Measurements from ENCODE around the gene ADRA2C. TPM values are rescaled to one million over a fixed set of nuclear protein-coding genes. Genes with fewer than 3 reads are reported as not detected.
"Not testable (repeated sequence)": the region's sequence is repeated elsewhere in the genome, so short reads cannot be mapped to it uniquely, and the experiment has no call there.

Gene ADRA2C
- total and polyA plus RNA-seq, 4 experiments from 2014 or later, result not detected

GRCh38 chr4:3813151-3814052, 47.2 kb downstream of the ADRA2C start:
- H3K4me3 Mint-ChIP-seq, result no peak overlapping the region
- POLR2A ChIA-PET (ENCODE audit: partially characterized antibody), result no interaction called here

DNA sequence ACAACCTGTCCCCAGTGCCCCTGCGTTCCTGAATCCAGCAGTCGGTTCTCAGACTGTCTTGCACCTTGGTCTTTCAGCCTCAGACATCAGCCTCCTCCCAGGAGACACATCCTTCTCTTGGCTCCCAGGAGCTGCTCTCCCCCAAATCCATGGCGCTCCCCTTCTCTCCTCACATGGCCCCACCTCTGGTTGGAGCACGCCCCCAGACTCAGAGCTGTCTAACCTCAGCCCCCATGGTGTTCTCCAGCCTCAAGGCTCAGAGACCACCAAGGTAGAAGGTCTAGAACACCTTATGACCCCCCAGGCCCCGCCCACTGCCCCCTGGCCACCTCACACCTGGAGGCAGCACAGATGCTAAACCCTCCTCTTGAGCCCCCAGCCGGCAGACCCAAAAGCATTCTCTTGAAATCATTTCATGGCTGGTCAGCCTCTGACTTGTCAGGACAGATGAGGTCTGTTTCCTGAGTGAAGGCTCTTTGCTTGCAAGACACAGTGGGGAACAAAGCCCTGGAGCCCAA, 47.9 kb downstream of the ADRA2C start:
- Mint-ChIP-seq H3K27me3 (peaks cover 4 to 6% of the 10 kb centered on the region in 2 donors), H3K4me1 (no peaks in the 10 kb centered on the region), H3K36me3 (no peaks in the 10 kb centered on the region), H3K4me3 (no peak overlapping the region), H3K27ac (no peak overlapping the region), H3K9me3 (no peaks in the 10 kb centered on the region)
- H3K36me3 ChIP-seq (ENCODE audit: insufficient read depth, low read length), result no peaks in the 10 kb centered on the region
- H3K4me1 ChIP-seq (ENCODE audit: insufficient read depth, low read length), result no peaks in the 10 kb centered on the region
- no peaks in the 10 kb centered on the region for H3K9me3 ChIP-seq (ENCODE audit: control insufficient read depth in 1 of 2, low read length in 2 of 2)
- DNase-seq, result no peak
- no peak overlapping the region for H3K27ac ChIP-seq (ENCODE audit: low read depth, low read length)
- POLR2A ChIA-PET (ENCODE audit: partially characterized antibody), result no interaction called here
- H3K27me3 ChIP-seq (ENCODE audit: insufficient read depth, low read length), result no peaks in the 10 kb centered on the region
- CTCF ChIA-PET (ENCODE audit: partially characterized antibody), result no interaction called here
- intact Hi-C loops (cut with micrococcal nuclease), result no loop called here
- no peak overlapping the region for H3K4me3 ChIP-seq (ENCODE audit: low read length in 2 of 2)

More at GRCh38 chr4:3813151-3814052, 47.2 kb downstream of the ADRA2C start:
- Mint-ChIP-seq H3K4me1 (no peaks in the 10 kb centered on the region), H3K36me3 (no peaks in the 10 kb centered on the region), H3K9me3 (no peaks in the 10 kb centered on the region), H3K27ac (no peak overlapping the region), H3K27me3 (peaks cover 5 to 11% of the 10 kb centered on the region in 2 donors)
- DNase-seq, result no peak
- CTCF ChIA-PET (ENCODE audit: partially characterized antibody), result no interaction called here
- H3K36me3 ChIP-seq (ENCODE audit: insufficient read depth, low read length), result no peaks in the 10 kb centered on the region
- H3K9me3 ChIP-seq (ENCODE audit: control insufficient read depth in 1 of 2, low read length in 2 of 2), result no peaks in the 10 kb centered on the region
- H3K4me3 ChIP-seq (ENCODE audit: low read length in 2 of 2), result no peak overlapping the region
- no peak overlapping the region for H3K27ac ChIP-seq (ENCODE audit: low read depth, low read length)
- intact Hi-C loops (cut with micrococcal nuclease), result no loop called here
- H3K4me1 ChIP-seq (ENCODE audit: insufficient read depth, low read length), result no peaks in the 10 kb centered on the region
- no peaks in the 10 kb centered on the region for H3K27me3 ChIP-seq (ENCODE audit: insufficient read depth, low read length)

- H3K27ac Mint-ChIP-seq; H3K27me3 Mint-ChIP-seq; POLR2A ChIA-PET (ENCODE audit: partially characterized antibody); DNase-seq; H3K4me1 ChIP-seq (ENCODE audit: insufficient read depth, low read length); H3K4me3 ChIP-seq (ENCODE audit: low read length in 2 of 2); intact Hi-C loops (cut with micrococcal nuclease); H3K36me3 ChIP-seq (ENCODE audit: insufficient read depth, low read length); H3K36me3 Mint-ChIP-seq; H3K9me3 ChIP-seq (ENCODE audit: control insufficient read depth in 1 of 2, low read length in 2 of 2); H3K27me3 ChIP-seq (ENCODE audit: insufficient read depth, low read length); H3K9me3 Mint-ChIP-seq; H3K4me3 Mint-ChIP-seq; H3K4me1 Mint-ChIP-seq; CTCF ChIA-PET (ENCODE audit: partially characterized antibody); H3K27ac ChIP-seq (ENCODE audit: low read depth, low read length): not testable (repeated sequence)
These were observed 48.7 kb downstream of the ADRA2C start for GRCh38 chr4:3814838-3815237.

DNA sequence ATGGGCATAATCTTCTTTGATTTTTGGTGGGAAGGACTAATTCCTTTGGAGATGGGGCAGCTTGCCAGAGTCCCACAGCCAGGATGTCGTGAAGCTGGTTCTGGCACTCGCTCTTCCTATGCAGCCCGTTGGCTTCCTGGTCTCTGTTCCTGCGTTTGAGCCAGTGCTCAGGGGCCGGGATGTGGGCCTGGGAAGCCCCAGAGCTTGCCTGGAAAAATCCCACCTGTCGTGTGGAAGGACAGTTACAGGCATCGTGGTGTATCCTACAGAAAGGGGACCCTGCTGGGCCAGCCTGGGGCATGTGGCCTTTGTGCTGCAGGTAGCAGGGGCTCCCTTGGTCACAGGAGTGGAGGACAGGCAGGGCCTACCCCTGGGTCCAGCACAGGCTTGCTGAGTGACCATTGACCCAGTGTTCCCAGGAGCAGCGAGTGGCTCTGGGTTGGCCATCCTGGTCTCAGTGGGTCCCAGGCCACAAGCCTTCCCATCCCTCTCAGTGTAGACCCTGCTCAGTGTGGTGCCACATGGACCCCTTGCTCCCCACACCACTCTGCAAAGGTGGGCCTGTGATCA, 50.2 kb downstream of the ADRA2C start:
- Mint-ChIP-seq H3K27me3 (peaks cover 1 to 6% of the 10 kb centered on the region in 2 donors), H3K9me3 (no peaks in the 10 kb centered on the region), H3K4me1 (no peaks in the 10 kb centered on the region), H3K36me3 (no peaks in the 10 kb centered on the region), H3K4me3 (no peak overlapping the region), H3K27ac (no peak overlapping the region)
- DNase-seq, result no peak
- intact Hi-C loops (cut with micrococcal nuclease), result no loop called here
- H3K36me3 ChIP-seq (ENCODE audit: insufficient read depth, low read length), result no peaks in the 10 kb centered on the region
- H3K4me3 ChIP-seq (ENCODE audit: low read length in 2 of 2), result no peak overlapping the region
- POLR2A ChIA-PET (ENCODE audit: partially characterized antibody), result no interaction called here
- H3K4me1 ChIP-seq (ENCODE audit: insufficient read depth, low read length), result no peaks in the 10 kb centered on the region
- H3K27me3 ChIP-seq (ENCODE audit: insufficient read depth, low read length), result no peaks in the 10 kb centered on the region
- H3K9me3 ChIP-seq (ENCODE audit: control insufficient read depth in 1 of 2, low read length in 2 of 2), result no peaks in the 10 kb centered on the region
- no peak overlapping the region for H3K27ac ChIP-seq (ENCODE audit: low read depth, low read length)
- CTCF ChIA-PET (ENCODE audit: partially characterized antibody), result no interaction called here

DNA sequence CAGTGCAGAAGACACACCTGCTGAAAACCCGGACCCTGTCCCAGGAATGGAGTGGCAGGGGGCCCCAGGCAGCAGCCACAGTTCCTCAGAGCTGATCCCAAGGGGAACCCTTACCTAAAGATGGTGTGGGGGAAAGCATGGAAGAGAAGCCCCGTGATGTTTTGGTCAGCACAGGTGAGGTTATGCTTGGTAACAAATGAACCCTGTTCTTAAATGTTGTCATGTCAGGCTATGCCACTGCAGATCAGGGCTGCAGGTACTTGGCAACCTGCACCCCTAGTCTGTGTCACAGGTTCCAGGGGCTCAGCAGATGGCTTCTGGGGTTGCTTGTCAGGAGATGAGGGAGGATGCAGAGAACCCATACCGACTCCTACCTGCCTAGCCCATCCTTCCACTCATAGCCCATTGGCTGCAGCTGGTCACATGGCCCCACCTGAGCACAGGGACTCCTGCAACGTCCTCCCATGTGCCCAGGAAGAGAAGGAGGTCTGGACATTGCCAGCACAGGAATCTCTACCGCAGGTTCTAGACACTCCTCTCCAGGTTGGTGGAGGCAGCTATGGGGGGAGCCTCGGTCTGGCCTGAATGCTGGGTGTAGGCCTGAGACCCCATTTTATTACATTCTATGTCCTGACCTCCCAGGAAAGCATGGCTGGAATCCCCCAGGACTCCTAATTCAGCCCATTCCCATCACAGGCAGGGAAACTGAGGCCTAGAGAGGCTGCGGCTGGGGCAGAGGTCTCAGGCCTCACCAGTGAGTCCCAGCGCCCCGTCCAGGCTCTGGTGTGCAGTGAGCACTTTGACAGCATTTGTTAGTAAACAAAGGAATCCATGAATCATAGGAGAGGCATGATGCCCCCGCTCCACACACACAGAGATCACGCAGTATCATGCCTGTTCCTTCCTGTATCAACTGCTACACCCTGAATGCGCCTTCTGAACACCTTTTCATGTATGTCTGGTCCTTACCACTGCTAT, 51.1 kb downstream of the ADRA2C start:
- H3K27me3 ChIP-seq (ENCODE audit: insufficient read depth, low read length), result no peaks in the 10 kb centered on the region
- no peak overlapping the region for H3K4me3 ChIP-seq (ENCODE audit: low read length in 2 of 2)

More for the DNA sequence above, 51.1 kb downstream of the ADRA2C start:
- Mint-ChIP-seq H3K27me3 (peaks cover 1 to 6% of the 10 kb centered on the region in 2 donors), H3K4me3 (no peak overlapping the region), H3K9me3 (no peaks in the 10 kb centered on the region), H3K36me3 (no peaks in the 10 kb centered on the region), H3K4me1 (no peaks in the 10 kb centered on the region), H3K27ac (no peak overlapping the region)
- no peaks in the 10 kb centered on the region for H3K36me3 ChIP-seq (ENCODE audit: insufficient read depth, low read length)
- intact Hi-C loops (cut with micrococcal nuclease), result no loop called here
- DNase-seq, result no peak
- no peaks in the 10 kb centered on the region for H3K4me1 ChIP-seq (ENCODE audit: insufficient read depth, low read length)
- no peaks in the 10 kb centered on the region for H3K9me3 ChIP-seq (ENCODE audit: control insufficient read depth in 1 of 2, low read length in 2 of 2)
- CTCF ChIA-PET (ENCODE audit: partially characterized antibody), result no interaction called here
- H3K27ac ChIP-seq (ENCODE audit: low read depth, low read length), result no peak overlapping the region
- POLR2A ChIA-PET (ENCODE audit: partially characterized antibody), result no interaction called here

Other genes starting within 250 kb of the ADRA2C start
- gene LRPAP1, start 234.0 kb upstream of the ADRA2C start, total RNA-seq, result 10 to 100 TPM; 84.7 to 87.1 TPM
- gene LRPAP1, start 234.0 kb upstream of the ADRA2C start, polyA plus RNA-seq, result 100 to 1,000 TPM in 1 of 2 donors, 10 to 100 TPM in 1; 95.1 to 122 TPM

Data from CD4-positive, alpha-beta memory T cell (primary cell).